GM10266 (cell line): ENCODE results near the gene ACTG1.
A peak's percentile ranks its signal among the peaks of the same experiment; 100 is the strongest.

Source experiments
- DNase-seq: peaks from one replicate; pipeline ENCODE4 v3.0.0; 2012; ENCODE audit errors: extremely low spot score
- CTCF ChIP-seq: IDR thresholded peaks from 2 replicates; pipeline ENCODE4 v1.5.1; 2012; ENCODE audit warnings: mild to moderate bottlenecking, low read depth; ENCODE audit not compliant: control insufficient read depth, insufficient read depth; ENCODE audit errors: missing control alignments

ACTG1 gene

GRCh38 chr17:81520021-81520901 is 7.7 kb upstream of the ACTG1 start:
- DNase-seq = no peak
- no peak for TF ChIP-seq CTCF

- peak; percentile 78 for DNase-seq
- TF ChIP-seq CTCF = peak; percentile 59
Observed at GRCh38 chr17:81519284-81520020, 6.9 kb upstream of the ACTG1 start.

DNA sequence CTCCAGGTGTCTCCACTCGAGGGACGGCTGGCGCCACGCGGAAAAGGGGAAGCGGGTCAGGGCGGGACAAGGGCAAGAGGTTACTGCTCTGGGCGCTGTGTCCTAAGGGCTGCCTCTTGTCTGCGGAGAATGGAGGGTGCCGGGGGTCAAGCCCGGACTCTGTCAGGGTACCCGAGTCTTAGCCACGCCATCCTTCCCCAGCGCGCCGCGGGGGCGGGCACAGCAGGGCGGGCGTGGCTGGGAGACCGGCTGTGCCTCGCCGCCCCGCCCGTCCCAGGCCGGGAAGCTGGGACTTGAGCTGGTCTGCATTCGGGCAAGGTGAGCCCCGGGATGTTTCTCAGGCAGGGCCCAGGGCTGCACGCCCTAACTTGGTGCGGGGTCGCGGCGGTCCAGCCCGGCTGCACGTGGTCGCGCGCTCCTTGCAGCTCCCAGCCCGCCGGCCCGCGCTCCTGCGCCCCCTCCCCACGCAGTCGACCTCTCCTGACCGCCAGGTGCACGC is 6.2 kb upstream of the ACTG1 start:
- peak; percentile 74 for DNase-seq
- TF ChIP-seq CTCF = no peak

DNA sequence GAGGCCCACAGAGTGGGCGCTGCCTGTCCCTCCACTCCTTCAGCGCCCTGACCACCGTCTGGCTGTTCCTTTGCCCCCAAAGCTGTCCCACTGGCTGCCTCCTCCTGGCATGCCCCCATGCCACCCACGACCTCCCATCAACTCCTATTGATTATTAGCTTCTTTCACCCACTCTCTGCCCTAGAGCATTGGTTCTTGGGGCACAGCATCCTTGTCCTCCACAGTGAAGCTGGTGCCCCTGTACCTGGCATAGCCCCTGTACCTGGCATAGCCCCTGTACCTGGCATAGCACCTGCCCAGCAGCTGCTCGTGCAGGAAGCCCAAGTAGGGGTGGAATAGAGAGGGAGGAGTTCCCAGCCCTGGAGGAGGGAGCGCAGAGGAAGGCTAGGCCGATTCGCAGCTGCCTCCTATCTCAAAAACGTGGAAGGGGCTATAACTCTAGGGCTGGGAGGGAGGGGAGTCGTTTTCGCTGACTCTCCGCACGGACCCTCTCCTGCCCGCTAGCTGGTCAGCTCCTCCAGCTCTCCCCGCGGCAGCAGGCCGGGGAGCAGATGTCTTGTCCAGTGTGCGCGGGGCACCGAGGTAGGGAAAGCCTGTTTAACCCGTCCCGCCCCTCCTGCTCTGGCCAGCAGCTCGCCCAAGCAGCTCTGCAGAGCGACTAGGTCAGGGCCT is 5.7 kb upstream of the ACTG1 start:
- no peak for TF ChIP-seq CTCF
- no peak for DNase-seq

DNA sequence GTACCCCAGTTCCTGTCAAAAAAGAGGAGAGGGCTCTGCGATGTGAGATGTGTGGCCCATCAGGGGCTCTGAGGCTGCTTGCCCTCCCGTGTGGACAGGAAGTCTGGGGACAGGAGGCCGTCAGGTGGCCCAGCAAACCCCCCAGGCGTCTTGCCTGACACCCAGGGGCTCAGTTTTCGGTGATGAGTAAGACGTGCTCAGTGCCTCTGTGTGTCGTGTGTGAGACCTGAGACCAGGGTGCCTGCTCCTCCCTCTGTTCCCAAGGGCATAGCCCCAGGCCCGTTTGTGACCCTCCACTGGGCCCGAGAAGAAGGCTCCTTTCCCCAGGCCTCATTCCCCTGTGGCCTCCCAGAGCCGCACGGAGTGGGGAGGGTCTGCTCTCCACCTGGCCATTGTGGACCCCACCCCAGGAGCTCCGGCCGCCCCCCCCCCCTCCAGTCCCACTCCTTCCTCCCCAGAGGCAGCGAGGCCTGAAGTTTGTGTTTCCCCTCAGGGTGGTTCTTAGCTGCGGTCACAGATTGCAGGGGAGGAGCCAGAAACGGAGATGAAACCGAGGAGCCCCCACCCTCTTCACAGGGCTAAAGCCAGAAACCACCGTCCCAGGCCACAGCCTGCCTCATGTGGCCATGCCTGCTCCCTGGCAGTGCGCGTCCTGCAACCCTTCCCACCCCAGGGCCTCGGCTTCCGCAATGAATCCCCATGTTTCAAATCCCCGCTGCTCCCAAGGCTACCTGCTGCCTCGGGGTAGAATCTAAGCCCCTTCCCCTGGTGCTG is 4.9 kb upstream of the ACTG1 start:
- DNase-seq = peak; percentile 93
- no peak for TF ChIP-seq CTCF

DNA sequence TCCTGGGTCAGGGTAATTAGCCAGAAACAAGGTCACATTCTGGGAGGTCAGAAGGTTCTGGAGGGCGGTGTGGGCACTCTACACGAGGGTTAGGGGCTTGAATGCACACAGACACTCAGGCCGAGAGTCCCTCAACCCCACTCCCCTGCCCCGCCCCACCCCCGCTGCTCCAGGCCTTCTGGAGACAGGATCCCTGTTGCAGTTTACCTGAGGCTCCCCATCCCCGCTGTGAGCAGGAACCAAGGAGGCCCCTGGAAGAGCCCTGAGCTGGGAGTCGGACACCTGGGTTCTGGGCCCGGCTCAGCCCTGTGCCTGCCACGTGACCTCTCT is 4.4 kb upstream of the ACTG1 start:
- DNase-seq = no peak
- TF ChIP-seq CTCF = no peak
